Panc1 (cell line): ENCODE results near the gene RPS6KB1. TPM values are rescaled to one million over a fixed set of nuclear protein-coding genes. Genes with fewer than 3 reads are reported as not detected.
A peak's percentile ranks its signal among the peaks of the same experiment; 100 is the strongest.

ENCODE experiments used
- ATAC-seq: fragments of 200-7000 bp; cut with Tn5 transposase; 2 replicates; pipeline ENCODE4 v1.9.1; 2020; ENCODE audit warnings: mild to moderate bottlenecking, moderate library complexity
- BruUV-seq: library from RNA; stranded (reverse); fragments of 400-500 nt; replicated peaks from 2 replicates; lab custom pipeline; 2021; lab: Mats Ljungman, UMichigan
- CTCF ChIA-PET: fragments of 300-600 bp; sonication (Branson Sonifier 250); formaldehyde crosslinking; loops from one replicate; lab custom pipeline; 2022; ENCODE audit warnings: antibody characterized with exemption; lab: Charles Lee
- POLR2A ChIA-PET: fragments of 300-600 bp; sonication (Branson Sonifier 250); formaldehyde crosslinking; loops from one replicate; lab custom pipeline; 2022; ENCODE audit warnings: antibody characterized with exemption; lab: Charles Lee
- DNase-seq: peaks from one replicate; pipeline ENCODE4 v3.0.0-alpha.2; 2010; ENCODE audit warnings: low read depth, low spot score
- H3K27ac ChIP-seq: 2 replicates; pipeline ENCODE4 v1.5.1; 2011; ENCODE audit warnings: mild to moderate bottlenecking, low read length, inconsistent platforms
- H3K27me3 ChIP-seq: fragments of 200-500 bp; sonication (Bioruptor generic); 2 replicates; pipeline ENCODE4 v1.6.0; 2014; ENCODE audit warnings: low read length, inconsistent platforms; ENCODE audit not compliant: control insufficient read depth, insufficient read depth
- H3K36me3 ChIP-seq: fragments of 200-500 bp; sonication (Bioruptor generic); 2 replicates; pipeline ENCODE4 v1.5.1; 2014; ENCODE audit warnings: inconsistent platforms, mild to moderate bottlenecking, low read length, moderate library complexity; ENCODE audit not compliant: control insufficient read depth, insufficient read depth
- H3K4me1 ChIP-seq: 2 replicates; pipeline ENCODE4 v1.5.1; 2011; ENCODE audit warnings: inconsistent platforms, mild to moderate bottlenecking, low read length, moderate library complexity; ENCODE audit not compliant: control insufficient read depth, insufficient read depth
- H3K4me3 ChIP-seq, 2 experiments: 2 replicates each; pipeline ENCODE4 v1.5.1; 2011 to 2012; ENCODE audit warnings: low read depth in 2 of 2, low read length in 2 of 2, mild to moderate bottlenecking in 2 of 2, inconsistent platforms in 1 of 2, moderate library complexity in 1 of 2
- H3K9me3 ChIP-seq: fragments of 200-500 bp; sonication (Bioruptor generic); 2 replicates; pipeline ENCODE4 v1.5.1; 2014; ENCODE audit warnings: low read depth, mild to moderate bottlenecking, inconsistent platforms, low read length, moderate library complexity; ENCODE audit not compliant: control insufficient read depth, insufficient read depth
- CTCF ChIP-seq: fragments of 450-650 bp; IDR thresholded peaks from 2 replicates; pipeline ENCODE4 v1.5.1; 2017; ENCODE audit warnings: mild to moderate bottlenecking
- POLR2AphosphoS5 ChIP-seq: IDR thresholded peaks from 2 replicates; pipeline ENCODE4 v1.6.1; 2012; ENCODE audit warnings: mild to moderate bottlenecking, low read depth, low read length, moderate library complexity
- REST ChIP-seq, 2 experiments: IDR thresholded peaks; 2 replicates each; pipeline ENCODE4 v1.6.1; 2011 to 2012; ENCODE audit warnings: low read depth in 2 of 2, control low read depth in 1 of 2, low read length in 1 of 2, mild to moderate bottlenecking in 1 of 2, moderate library complexity in 1 of 2; ENCODE audit not compliant: insufficient read depth in 1 of 2
- SIN3A ChIP-seq: IDR thresholded peaks from 2 replicates; pipeline ENCODE4 v1.6.1; 2012; ENCODE audit warnings: low read depth, mild to moderate bottlenecking, low read length, moderate library complexity, borderline replicate concordance; ENCODE audit not compliant: insufficient read depth
- TCF7L2 ChIP-seq: IDR thresholded peaks from 2 replicates; pipeline ENCODE4 v1.6.1; 2011; ENCODE audit warnings: mild to moderate bottlenecking, low read depth, low read length, inconsistent platforms
- in situ Hi-C: cut with HindIII; loops from 2 replicates; pipeline ENCODE4 v1.10.0; 2016; ENCODE audit warnings: low sequenced_read_pairs, low pct_unique_long_range_greater_than_20kb
- intact Hi-C: fragments of 100-400 bp; cut with micrococcal nuclease; formaldehyde crosslinking; loops from one replicate; pipeline ENCODE4 v1.10.0; 2022; ENCODE audit not compliant: unreplicated experiment
- total RNA-seq: library from RNA; stranded (reverse); gene quantifications from one replicate; pipeline ENCODE4 v1.2.1, GENCODE V29; 2021; ENCODE audit not compliant: unreplicated experiment

Gene RPS6KB1
- total RNA-seq, 1 experiment from 2014 or later: 34.6 TPM

DNA sequence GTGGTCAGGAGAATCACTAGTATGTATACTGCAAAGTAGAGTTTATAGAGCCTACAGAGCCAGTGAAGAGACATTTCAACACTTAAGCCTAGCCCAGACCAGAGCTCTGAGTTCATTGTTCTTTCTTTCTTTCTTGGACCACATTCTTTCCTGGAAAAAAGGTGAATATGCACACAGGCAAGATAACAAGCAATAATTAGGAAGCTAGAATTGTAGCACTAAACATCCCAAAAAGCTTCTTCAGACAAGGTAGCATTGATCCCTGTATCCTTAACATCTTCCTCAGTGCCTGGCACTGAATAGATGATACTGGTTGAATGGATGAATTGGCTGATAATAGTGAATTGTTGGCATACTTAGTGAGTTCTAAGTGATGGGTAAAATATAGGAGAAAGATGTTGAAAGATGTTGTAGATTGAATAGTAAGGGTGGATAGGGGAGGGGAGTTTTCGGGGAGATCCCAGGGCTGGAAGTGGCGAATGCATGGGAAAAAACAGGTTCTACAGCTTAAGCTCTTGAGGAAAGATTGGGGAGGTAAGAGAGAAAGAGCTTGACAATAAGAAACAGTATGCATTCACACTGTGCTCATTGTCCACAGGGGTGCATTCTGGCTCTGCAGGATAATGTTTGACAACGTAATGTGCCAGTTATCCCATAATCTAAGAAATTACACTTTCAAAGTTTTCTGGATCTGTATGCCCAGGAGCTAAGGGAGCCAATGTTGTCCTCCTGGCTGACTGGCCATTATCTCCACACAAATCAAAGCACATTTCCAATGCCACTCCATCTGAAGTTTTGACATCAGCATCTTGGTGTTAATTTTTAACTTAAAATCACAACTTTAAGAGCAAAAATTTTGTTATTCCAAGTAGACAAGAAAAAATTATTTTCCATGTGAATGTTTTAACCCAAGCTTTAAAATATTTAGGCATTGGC, 35.8 kb upstream of the RPS6KB1 start:
- peak overlapping the region; percentile 100 for H3K27ac ChIP-seq
- H3K4me3 ChIP-seq: no peak overlapping the region
- ATAC-seq: no peak
- peaks cover 55% of the 10 kb centered on the region for H3K4me1 ChIP-seq
- intact Hi-C loops: no loop called here
- H3K9me3 ChIP-seq: no peaks in the 10 kb centered on the region
- ChIA-PET CTCF (interaction anchor here (0.6 kb wide), 1 partner anchor 7 kb away, joined by 3 read pairs; no protein-coding TSS in a partner anchor), POLR2A (interaction anchor here (0.6 to 0.9 kb wide), 3 partner anchors 12 to 118 kb away, joined by 4 to 13 read pairs (median 6); no protein-coding TSS in a partner anchor)
- DNase-seq: no peak
- H3K27me3 ChIP-seq: no peaks in the 10 kb centered on the region
- BruUV-seq: no TSS peak
- TF ChIP-seq REST (IDR thresholded peaks at IDR 0.05; ENCODE audit: insufficient read depth in 1 of 2, low read depth in 2 of 2, low read length in 1 of 2): no peak
- TF ChIP-seq CTCF: peak; percentile 11; the same call in 1 of the 2 replicates
- no peak for TF ChIP-seq POLR2AphosphoS5
- no peak for TF ChIP-seq SIN3A
- in situ Hi-C loops: no loop called here
- H3K36me3 ChIP-seq: no peaks in the 10 kb centered on the region

DNA sequence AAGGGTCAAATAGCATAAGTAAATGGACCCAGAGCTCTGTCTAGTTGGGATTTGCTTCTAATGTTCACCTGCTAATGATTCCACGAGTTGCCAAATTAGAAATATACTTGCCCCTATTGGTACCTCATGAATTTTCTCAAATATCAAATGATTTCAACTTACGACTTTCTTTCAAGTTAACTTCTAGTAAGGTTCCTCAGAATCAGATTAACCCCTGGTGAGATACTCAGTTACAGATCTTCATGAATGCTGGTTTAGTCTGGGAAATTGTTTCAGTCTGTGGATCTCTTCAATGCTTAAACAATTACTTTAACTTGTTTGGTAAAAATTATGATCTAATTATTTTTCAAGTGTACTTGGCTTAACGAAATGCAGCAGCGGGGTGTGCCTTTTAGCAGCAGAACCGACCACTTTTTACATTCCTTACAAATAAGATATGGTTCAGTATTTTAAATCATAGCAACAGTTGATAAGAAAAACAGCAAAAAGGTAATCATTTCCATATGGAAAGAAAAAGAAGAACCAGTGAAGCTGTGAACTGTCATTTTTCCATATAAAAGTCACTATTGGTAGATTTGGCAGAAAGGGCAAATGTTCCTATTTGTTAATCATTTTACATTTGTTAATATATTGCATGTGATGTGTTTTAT, 34.6 kb upstream of the RPS6KB1 start:
- Histone ChIP-seq H3K4me1 (peaks cover 45% of the 10 kb centered on the region), H3K9me3 (no peaks in the 10 kb centered on the region), H3K4me3 (no peak overlapping the region), H3K36me3 (no peaks in the 10 kb centered on the region), H3K27me3 (no peaks in the 10 kb centered on the region), H3K27ac (peak overlapping the region; percentile 100)
- POLR2A ChIA-PET: interaction anchor here (0.6 to 1.3 kb wide), 4 partner anchors 11 to 17 kb away, joined by 4 to 6 read pairs (median 6); no protein-coding TSS in a partner anchor
- no peak for DNase-seq
- CTCF ChIA-PET: interaction anchor here (0.6 to 1.5 kb wide), 3 partner anchors 12 to 96 kb away, joined by 3 to 5 read pairs (median 3); no protein-coding TSS in a partner anchor
- no peak for TF ChIP-seq REST (IDR thresholded peaks at IDR 0.05; ENCODE audit: insufficient read depth in 1 of 2, low read depth in 2 of 2, low read length in 1 of 2)
- no peak for TF ChIP-seq CTCF
- no peak for TF ChIP-seq POLR2AphosphoS5
- no peak for TF ChIP-seq TCF7L2
- no peak for TF ChIP-seq SIN3A
- no TSS peak for BruUV-seq
- in situ Hi-C loops: no loop called here
- no peak for ATAC-seq
- intact Hi-C loops: no loop called here
